Effector CD8-positive, alpha-beta T cell (primary cell): ENCODE results near the gene OR13A1.
"Not testable (repeated sequence)": the region's sequence is repeated elsewhere in the genome, so short reads cannot be mapped to it uniquely, and the experiment has no call there.

Experiments used
- DNase-seq: peaks from one replicate; lab custom pipeline; 2025; lab: John Stamatoyannopoulos, UW

OR13A1 gene

GRCh38 chr10:45282061-45282460, 33.3 kb downstream of the OR13A1 start:
- DNase-seq, result no peak

DNA sequence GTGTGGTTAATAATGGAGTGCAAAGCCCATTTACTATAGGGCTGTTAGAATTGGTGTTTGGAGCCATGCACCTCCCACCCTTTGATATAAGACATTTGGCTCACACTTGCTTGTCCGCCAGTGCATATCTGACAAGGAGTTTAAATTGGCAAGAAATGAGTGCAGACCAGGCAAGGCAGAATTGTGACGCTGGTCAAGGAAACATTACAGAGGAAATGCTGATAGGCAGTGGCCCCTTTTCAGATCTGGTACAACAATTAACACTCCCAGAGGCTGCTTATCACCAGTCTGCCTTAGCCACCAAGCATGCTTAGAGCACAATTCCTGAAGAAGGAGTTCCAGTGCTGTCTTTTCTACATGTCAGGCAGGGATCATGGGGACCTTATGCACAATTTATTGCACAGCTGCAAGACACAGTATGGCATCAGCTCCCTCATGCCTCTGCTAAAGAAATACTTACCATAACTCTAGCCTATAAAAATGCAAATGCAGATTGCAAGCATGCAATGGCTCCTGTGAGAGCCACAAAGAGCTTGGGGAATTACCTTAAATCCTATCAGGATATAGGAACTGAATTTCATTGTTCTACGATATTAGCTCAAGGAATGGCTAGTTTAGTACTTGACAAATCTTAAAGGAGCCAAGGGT, 35.2 kb downstream of the OR13A1 start:
- DNase-seq, result no peak

- DNase-seq, result no peak
These were observed 35.7 kb downstream of the OR13A1 start for GRCh38 chr10:45279682-45280081.

DNA sequence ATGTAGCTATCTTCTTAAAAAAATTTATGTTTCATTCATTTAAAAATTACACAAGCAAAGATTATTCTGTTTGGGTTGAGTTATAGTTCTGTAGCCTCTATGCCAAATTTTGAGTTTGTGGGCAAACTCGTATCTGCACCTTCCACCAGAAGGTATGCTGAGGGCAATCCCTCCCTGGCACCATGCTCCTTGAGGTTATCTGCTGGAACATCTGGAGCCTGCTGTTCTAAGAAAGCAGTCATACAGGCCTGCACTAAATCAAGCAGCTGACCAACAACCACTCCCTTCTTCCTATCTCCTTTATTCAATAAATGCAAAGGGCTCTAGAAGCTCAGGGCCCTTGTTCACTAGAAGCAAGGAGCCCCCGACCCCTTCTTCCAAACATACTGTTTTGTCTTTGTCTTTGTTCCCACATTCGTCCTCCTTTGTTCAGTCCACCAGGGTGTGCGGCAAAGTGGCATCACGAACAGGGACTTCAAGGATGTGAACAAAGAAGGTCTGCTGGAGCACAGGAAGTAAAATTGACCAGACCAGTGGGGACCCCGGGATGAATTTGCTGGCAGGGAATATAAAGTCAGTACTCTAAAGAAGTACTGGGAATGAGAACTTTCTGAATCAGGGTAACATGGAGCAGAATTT, 36.4 kb downstream of the OR13A1 start:
- DNase-seq, result no peak

DNA sequence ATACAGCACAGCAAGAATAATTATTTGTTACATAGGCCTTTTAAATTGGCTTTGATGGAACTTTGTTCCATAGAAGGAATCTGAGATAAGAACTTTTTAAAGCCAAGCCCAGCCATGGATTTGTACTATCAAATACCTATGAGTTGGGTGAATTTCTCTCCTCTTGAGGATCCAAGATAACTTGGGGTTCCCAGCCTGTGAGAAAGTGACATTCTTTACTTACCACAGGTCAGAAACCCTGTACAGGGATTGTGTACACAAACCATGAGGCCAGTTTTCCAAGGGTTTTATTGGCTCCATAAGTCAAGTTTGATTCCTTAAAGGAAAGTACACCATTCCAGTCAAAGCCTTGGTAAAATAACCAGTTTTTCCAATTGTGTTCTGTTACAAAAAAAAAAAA, 39.3 kb downstream of the OR13A1 start:
- not testable (repeated sequence) for DNase-seq

GRCh38 chr10:45274364-45274763, 41.0 kb downstream of the OR13A1 start:
- no peak for DNase-seq

GRCh38 chr10:45267777-45268176, 47.6 kb downstream of the OR13A1 start:
- DNase-seq, result not testable (repeated sequence)

DNA sequence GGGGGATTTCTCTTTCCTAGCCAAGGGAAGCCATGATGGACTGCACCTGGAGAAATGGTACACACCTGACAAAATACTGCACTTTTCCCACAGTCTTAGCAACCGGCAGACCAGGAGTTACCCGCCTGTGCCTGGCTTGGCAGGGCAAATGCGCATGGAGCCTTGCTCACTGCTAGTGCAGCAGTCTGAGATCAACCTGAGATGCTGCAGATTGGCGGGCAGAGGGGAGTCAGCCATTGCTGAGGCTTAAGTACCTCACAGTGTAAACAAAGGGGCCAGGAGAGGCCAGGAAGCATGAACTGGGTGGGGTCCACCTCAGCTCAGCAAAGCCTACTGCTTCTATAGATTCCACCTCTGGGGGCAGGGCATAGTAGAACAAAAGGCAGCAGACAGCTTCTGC, 49.4 kb downstream of the OR13A1 start:
- no peak for DNase-seq

GRCh38 chr10:45261946-45262345, 53.5 kb downstream of the OR13A1 start:
- no peak for DNase-seq

DNA sequence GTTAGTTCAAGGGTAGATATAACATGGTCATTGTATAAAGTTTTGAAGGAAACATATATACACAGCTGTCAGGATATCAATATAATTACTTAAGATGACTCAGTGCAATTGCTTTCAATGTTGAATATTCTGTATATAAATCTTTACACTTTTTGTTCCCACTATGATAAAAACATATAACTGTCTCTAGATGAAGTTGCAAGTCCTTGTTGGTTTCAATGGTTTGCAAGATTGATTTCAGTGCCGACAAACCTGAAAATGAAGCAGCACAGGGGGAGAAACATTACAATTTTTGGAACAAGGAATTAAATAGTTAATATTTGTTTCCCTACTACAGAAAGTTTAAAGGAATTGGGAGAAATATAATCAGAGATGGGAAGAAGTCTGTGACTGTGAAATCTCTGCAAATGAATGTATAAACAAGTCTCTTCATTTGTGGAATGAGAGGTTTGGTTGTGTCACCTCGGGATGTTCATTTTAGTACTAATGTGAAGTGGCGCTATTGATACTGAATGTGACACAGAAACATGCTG, 54.1 kb downstream of the OR13A1 start:
- no peak for DNase-seq

DNA sequence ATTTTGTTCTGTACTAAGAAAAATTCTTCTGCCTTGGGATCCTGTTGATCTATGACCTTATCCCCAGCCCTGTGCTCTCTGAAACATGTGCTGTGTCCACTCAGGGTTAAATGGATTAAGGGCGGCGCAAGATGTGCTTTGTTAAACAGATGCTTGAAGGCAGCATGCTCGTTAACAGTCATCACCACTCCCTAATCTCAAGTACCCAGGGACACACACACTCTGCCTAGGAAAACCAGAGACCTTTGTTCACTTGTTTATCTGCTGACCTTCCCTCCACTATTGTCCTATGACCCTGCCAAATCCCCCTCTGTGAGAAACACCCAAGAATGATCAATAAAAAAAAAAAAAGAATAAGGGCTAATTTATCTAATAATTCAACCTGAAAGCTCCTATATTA, 54.8 kb downstream of the OR13A1 start:
- not testable (repeated sequence) for DNase-seq

DNA sequence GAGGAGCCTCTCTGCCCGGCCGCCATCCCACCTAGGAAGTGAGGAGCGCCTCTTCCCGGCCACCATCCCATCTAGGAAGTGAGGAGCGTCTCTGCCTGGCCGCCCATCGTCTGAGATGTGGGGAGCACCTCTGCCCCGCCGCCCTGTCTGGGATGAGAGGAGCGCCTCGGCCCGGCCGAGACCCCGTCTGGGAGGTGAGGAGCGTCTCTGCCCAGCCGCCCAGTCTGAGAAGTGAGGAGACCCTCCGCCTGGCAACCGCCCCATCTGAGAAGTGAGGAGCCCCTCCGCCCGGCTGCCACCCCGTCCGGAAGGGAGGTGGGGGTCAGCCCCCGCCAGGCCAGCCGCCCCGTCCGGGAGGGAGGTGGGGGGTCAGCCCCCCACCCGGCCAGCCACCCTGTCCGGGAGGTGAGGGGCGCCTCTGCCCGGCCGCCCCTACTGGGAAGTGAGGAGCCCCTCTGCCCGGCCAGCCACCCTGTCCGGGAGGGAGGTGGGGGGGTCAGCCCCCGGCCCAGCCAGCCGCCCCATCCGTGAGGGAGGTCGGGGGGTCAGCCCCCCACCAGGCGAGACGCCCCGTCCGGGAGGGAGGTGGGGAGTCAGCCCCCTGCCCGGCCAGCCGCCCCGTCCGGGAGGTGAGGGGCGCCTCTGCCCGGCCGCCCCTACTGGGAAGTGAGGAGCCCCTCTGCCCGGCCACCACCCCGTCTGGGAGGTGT, 55.5 kb downstream of the OR13A1 start:
- not testable (repeated sequence) for DNase-seq

DNA sequence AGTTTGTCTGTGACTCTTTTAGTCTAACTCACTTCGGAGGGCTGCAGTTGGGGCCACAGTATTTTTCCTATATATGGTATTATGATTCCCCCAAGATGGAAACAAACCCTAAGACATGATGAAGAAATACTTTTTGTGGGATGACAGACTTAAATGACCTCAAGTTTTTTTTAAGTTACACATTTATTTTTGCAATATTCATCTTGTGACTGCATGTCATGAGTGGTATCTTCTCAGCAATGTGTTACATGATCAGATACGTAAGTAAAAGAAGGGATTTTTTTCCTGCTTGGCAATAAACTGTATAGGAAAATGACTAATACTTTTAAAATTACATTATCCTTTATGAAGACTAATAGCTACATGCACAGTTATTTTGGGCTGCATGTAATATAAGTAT, 57.8 kb downstream of the OR13A1 start:
- DNase-seq, result no peak

GRCh38 chr10:45256246-45256645, 59.2 kb downstream of the OR13A1 start:
- no peak for DNase-seq

GRCh38 chr10:45255706-45256105, 59.7 kb downstream of the OR13A1 start:
- DNase-seq, result no peak

DNA sequence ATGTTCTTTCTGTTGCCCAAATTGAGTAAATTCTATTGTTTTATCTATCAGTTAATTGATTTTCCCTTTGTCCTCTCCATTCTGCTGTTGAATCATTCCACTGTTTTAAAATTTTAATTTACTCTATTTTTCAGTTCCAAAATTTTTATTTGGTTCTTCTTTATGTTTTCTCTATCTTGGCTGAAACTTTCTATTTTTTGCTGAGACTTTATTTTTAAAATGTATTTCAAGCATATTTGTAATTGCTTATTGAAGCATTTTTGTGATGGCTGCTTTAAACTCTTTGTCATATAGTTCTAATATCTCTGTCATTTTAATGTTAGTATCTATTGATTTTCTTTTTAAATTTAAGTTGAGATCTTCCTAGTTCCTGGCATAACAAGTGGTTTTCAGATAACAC, 60.5 kb downstream of the OR13A1 start:
- no peak for DNase-seq

- no peak for DNase-seq
These were observed 62.1 kb downstream of the OR13A1 start for GRCh38 chr10:45253183-45253914.
